HEK293 (cell line): ENCODE results near the gene UROC1.

ENCODE experiments used
- CTCF ChIA-PET: fragments of 350-600 bp; formaldehyde crosslinking; extraction: SDS; loops from one replicate; lab custom pipeline; 2021; ENCODE audit warnings: antibody characterized with exemption; lab: Yijun Ruan, JAX
- POLR2A ChIA-PET: fragments of 300-600 bp; formaldehyde crosslinking; extraction: SDS; loops from one replicate; lab custom pipeline; 2020; ENCODE audit warnings: antibody characterized with exemption, inconsistent platforms; lab: Yijun Ruan, JAX
- H3K27ac ChIP-seq: fragments of 200-500 bp; sonication (Bioruptor generic); 2 replicates; pipeline ENCODE4 v1.5.1; 2014; ENCODE audit warnings: low read depth, low read length, control low read depth, inconsistent platforms; ENCODE audit errors: extremely low read depth
- H3K36me3 ChIP-seq, 2 experiments: fragments of 200-500 bp in 1 of 2; sonication (Bioruptor generic) in 1 of 2; 1 replicate in 1 of 2; 2 replicates in 1 of 2; pipeline ENCODE4 v1.5.1; 2014 to 2017; ENCODE audit warnings: inconsistent platforms in 2 of 2, low read length in 2 of 2; ENCODE audit not compliant: control insufficient read depth in 2 of 2, insufficient read depth in 1 of 2
- H3K4me1 ChIP-seq: fragments of 200-500 bp; sonication (Bioruptor generic); 2 replicates; pipeline ENCODE4 v1.5.1; 2014; ENCODE audit warnings: mild to moderate bottlenecking, low read length, inconsistent platforms; ENCODE audit not compliant: control insufficient read depth, insufficient read depth
- H3K4me3 ChIP-seq: 2 replicates; pipeline ENCODE4 v1.5.1; 2011; ENCODE audit warnings: low read depth, mild to moderate bottlenecking, control low read depth, low read length, moderate library complexity
- H3K9me3 ChIP-seq: fragments of 200-500 bp; sonication (Bioruptor generic); 2 replicates; pipeline ENCODE4 v1.5.1; 2014; ENCODE audit warnings: low read depth, low read length, inconsistent platforms; ENCODE audit not compliant: control insufficient read depth, insufficient read depth
- EGR2 ChIP-seq: fragments of 450-650 bp; formaldehyde crosslinking; IDR thresholded peaks from 2 replicates; pipeline ENCODE4 v1.5.1; 2016; ENCODE audit warnings: low read depth, missing biosample characterization, missing genetic modification characterization
- PATZ1 ChIP-seq: fragments of 450-650 bp; formaldehyde crosslinking; IDR thresholded peaks from 2 replicates; pipeline ENCODE4 v1.5.1; 2016; ENCODE audit warnings: missing biosample characterization, missing genetic modification characterization
- ZNF114 ChIP-seq: fragments of 450-650 bp; formaldehyde crosslinking; IDR thresholded peaks from 2 replicates; pipeline ENCODE4 v1.5.0; 2017; ENCODE audit warnings: missing biosample characterization, missing genetic modification characterization
- ZNF138 ChIP-seq: fragments of 450-650 bp; formaldehyde crosslinking; IDR thresholded peaks from 2 replicates; pipeline ENCODE4 v1.5.1; 2016; ENCODE audit warnings: missing biosample characterization, missing genetic modification characterization, borderline replicate concordance
- ZNF146 ChIP-seq: fragments of 450-650 bp; formaldehyde crosslinking; IDR thresholded peaks from 2 replicates; pipeline ENCODE4 v1.5.1; 2016; ENCODE audit warnings: missing biosample characterization, missing genetic modification characterization
- ZNF248 ChIP-seq: fragments of 450-650 bp; formaldehyde crosslinking; IDR thresholded peaks from 2 replicates; pipeline ENCODE4 v1.5.1; 2017; ENCODE audit warnings: missing biosample characterization, missing genetic modification characterization
- ZNF274 ChIP-seq, 2 experiments: fragments of 200-500 bp in 1 of 2; fragments of 450-650 bp in 1 of 2; sonication (Bioruptor generic) in 1 of 2; formaldehyde crosslinking in 1 of 2; IDR thresholded peaks; 2 replicates each; pipeline versions ENCODE4 v1.5.1 to v1.6.1; 2014 to 2016; ENCODE audit warnings: borderline replicate concordance in 1 of 2, inconsistent platforms in 1 of 2, low read length in 1 of 2, missing biosample characterization in 1 of 2, missing genetic modification characterization in 1 of 2
- ZNF280C ChIP-seq: fragments of 450-650 bp; formaldehyde crosslinking; IDR thresholded peaks from 2 replicates; pipeline ENCODE4 v1.5.1; 2016; ENCODE audit warnings: missing biosample characterization, missing genetic modification characterization
- ZNF302 ChIP-seq: fragments of 450-650 bp; formaldehyde crosslinking; IDR thresholded peaks from 2 replicates; pipeline ENCODE4 v1.5.1; 2016; ENCODE audit warnings: missing biosample characterization, missing genetic modification characterization, low read depth
- ZNF335 ChIP-seq: fragments of 450-650 bp; formaldehyde crosslinking; conservative IDR thresholded peaks from 2 replicates; pipeline ENCODE4 v1.5.1; 2016; ENCODE audit warnings: missing biosample characterization, missing genetic modification characterization
- ZNF362 ChIP-seq: fragments of 450-650 bp; formaldehyde crosslinking; IDR thresholded peaks from 2 replicates; pipeline ENCODE4 v1.5.1; 2016; ENCODE audit warnings: missing biosample characterization, missing genetic modification characterization
- ZNF404 ChIP-seq: fragments of 450-650 bp; formaldehyde crosslinking; IDR thresholded peaks from 2 replicates; pipeline ENCODE4 v1.5.1; 2017; ENCODE audit warnings: missing biosample characterization, missing genetic modification characterization
- ZNF518A ChIP-seq: fragments of 450-650 bp; formaldehyde crosslinking; conservative IDR thresholded peaks from 2 replicates; pipeline ENCODE4 v1.5.1; 2016; ENCODE audit warnings: low read depth, missing biosample characterization, missing genetic modification characterization
- ZNF529 ChIP-seq: fragments of 450-650 bp; formaldehyde crosslinking; IDR thresholded peaks from 2 replicates; pipeline ENCODE4 v1.5.1; 2017; ENCODE audit warnings: missing genetic modification characterization, missing biosample characterization; ENCODE audit not compliant: insufficient replicate concordance
- ZNF544 ChIP-seq: fragments of 450-650 bp; formaldehyde crosslinking; IDR thresholded peaks from 2 replicates; pipeline ENCODE4 v1.5.0; 2017; ENCODE audit warnings: missing biosample characterization, missing genetic modification characterization
- ZNF548 ChIP-seq: fragments of 450-650 bp; formaldehyde crosslinking; IDR thresholded peaks from 2 replicates; pipeline ENCODE4 v1.5.1; 2016; ENCODE audit warnings: missing biosample characterization, missing genetic modification characterization
- ZNF549 ChIP-seq: fragments of 450-650 bp; IDR thresholded peaks from 2 replicates; pipeline ENCODE4 v1.5.1; 2018; ENCODE audit warnings: missing biosample characterization, missing genetic modification characterization, mild to moderate bottlenecking, inconsistent platforms, moderate library complexity
- ZNF670 ChIP-seq: fragments of 450-650 bp; formaldehyde crosslinking; IDR thresholded peaks from 2 replicates; pipeline ENCODE4 v1.5.1; 2016; ENCODE audit warnings: missing biosample characterization, missing genetic modification characterization, low read depth
- ZNF830 ChIP-seq: fragments of 450-650 bp; IDR thresholded peaks from 2 replicates; pipeline ENCODE4 v1.5.0; 2018; ENCODE audit warnings: missing biosample characterization, missing genetic modification characterization, low read depth, mild to moderate bottlenecking, moderate library complexity

Gene UROC1

DNA sequence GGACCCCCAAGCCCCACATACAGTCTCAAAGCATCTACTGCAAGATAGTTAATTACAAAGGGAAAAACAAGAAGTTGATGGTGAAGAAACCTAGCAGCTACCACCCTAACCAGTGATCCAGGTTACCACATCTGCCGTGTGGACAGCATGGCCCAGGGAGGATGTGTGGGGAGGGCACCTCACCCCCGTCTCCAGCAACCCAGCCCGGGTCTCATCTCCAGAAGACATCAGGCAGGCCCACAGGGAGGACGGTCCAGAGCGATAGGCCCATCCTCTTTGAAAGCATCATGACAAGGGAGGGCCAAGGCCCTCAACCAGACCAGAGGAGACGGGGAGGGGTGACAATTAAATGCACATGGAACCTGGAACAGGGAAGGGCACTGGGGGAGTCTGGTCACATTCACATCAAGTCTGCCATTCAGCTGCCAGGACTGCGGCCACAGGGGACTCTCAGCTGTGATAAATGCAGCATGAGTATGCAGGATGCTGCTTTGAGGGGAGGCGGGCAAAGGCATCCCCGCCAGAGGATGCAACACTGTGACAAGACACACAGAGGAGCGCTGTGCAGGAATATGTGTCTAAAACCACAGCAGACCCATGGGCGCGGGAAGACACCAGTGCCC lies 60.7 kb downstream of the UROC1 start:
- POLR2A ChIA-PET: no interaction called here
- CTCF ChIA-PET: no interaction called here
- peaks cover 10 to 91% of the 10 kb centered on the region in 2 experiments for H3K36me3 ChIP-seq
- no peaks in the 10 kb centered on the region for H3K9me3 ChIP-seq
- no peak for TF ChIP-seq ZNF280C (tag by site-specific recombination)
- no peak for TF ChIP-seq ZNF114 (tag by site-specific recombination)
- TF ChIP-seq ZNF248: no peak
- no peak for TF ChIP-seq ZNF549 (tag by site-specific recombination)
- no peak for TF ChIP-seq ZNF404 (tag by site-specific recombination)
- TF ChIP-seq PATZ1 (tag by site-specific recombination): no peak
- TF ChIP-seq ZNF302: no peak
- TF ChIP-seq ZNF544: no peak
- TF ChIP-seq ZNF830 (tag by site-specific recombination): no peak
- no peak for TF ChIP-seq ZNF518A (tag by site-specific recombination)
- no peak for TF ChIP-seq EGR2 (tag by site-specific recombination)
- TF ChIP-seq ZNF548: no peak
- no peak for TF ChIP-seq ZNF529
- TF ChIP-seq ZNF335 (tag by site-specific recombination): no peak
- TF ChIP-seq ZNF138 (tag by site-specific recombination): no peak
- TF ChIP-seq ZNF274 (IDR thresholded peaks at IDR 0.05; ENCODE audit: low read length): no peak
- TF ChIP-seq ZNF274 (tag by site-specific recombination; IDR thresholded peaks at IDR 0.05; ENCODE audit: borderline replicate concordance): no peak
- no peak for TF ChIP-seq ZNF362 (tag by site-specific recombination)
- no peak for TF ChIP-seq ZNF670 (tag by site-specific recombination)
- no peak for TF ChIP-seq ZNF146 (tag by site-specific recombination)
- H3K4me3 ChIP-seq: no peak overlapping the region
- no peak overlapping the region for H3K27ac ChIP-seq
- H3K4me1 ChIP-seq: no peaks in the 10 kb centered on the region
